HT-29 (cell line): ENCODE results near the gene IL21R. TPM values are rescaled to one million over a fixed set of nuclear protein-coding genes. Genes with fewer than 3 reads are reported as not detected.
"Not testable (repeated sequence)": the region's sequence is repeated elsewhere in the genome, so short reads cannot be mapped to it uniquely, and the experiment has no call there.

ENCODE experiments used
- DNase-seq: peaks from one replicate; pipeline ENCODE4 v3.0.0-alpha.2; 2015; ENCODE audit warnings: low spot score
- total RNA-seq: library from RNA; depleted of rRNA; stranded (reverse); fragments of >200 nt; shearing (Covaris generic); gene quantifications from 2 replicates; pipeline ENCODE4 v1.2.3, GENCODE V29; 2014

The IL21R gene
- total RNA-seq, 1 experiment from 2014 or later, result not detected

DNA sequence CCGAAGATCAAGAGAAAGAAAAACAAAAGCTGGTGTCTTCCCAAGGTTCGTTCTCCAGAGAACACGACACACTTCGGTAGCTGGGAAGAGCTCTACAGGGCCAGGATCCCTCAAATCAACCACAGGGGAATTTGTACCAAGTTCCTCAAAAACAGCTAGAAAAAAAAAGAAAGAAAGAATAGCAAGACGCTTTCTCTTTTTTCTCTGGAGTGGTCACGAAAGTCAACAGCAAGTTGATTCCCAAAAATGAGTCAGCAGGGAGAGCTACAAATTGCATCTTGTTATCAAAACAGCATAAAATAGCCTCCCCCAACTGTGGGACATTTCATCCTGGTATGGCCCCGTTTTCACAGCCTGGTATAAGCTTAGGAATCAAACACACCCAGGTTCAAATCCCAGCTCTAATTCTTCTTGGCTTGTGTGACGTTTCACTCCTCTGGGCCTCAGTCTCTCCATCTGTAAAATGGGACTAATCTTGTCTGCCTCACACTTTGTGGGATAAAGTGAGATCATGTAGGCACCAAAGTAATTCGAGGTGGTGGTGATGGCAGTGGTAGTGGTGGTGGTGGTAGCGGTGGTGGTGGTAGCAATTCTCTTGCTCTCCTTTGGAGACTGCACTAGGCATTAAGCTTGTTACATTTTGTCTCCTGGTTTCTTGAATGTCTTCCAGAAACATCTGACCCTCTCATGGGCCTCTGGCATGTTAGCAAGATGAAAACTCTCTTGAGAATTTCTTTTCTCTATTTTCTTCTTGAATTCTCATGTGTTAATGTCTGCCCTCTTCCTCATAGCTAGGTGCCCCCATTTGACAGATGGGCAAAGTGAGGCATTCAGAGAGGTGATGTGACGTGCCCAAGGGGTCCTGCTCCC, 988 bp upstream of the IL21R start:
- DNase-seq, result no peak

DNA sequence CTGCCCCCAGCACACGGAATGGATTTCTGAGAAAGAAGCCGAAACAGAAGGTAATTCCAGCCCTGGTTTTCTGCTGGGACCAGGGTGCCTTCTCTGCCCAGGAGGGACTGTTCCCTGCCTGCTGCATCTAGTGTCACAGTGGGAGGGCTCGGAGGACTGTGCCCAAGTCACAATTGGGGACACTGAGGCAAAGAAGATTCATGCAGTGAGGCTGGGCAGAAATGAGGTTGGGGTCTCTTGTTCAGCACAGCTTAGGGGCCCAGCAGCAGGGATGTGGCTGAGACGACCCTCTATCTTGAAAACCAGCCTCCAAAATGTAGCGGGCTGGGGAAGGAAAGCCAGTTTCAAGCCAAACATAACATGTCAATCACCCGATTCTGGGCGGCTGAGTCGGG, 592 bp downstream of the IL21R start:
- DNase-seq, result no peak

DNA sequence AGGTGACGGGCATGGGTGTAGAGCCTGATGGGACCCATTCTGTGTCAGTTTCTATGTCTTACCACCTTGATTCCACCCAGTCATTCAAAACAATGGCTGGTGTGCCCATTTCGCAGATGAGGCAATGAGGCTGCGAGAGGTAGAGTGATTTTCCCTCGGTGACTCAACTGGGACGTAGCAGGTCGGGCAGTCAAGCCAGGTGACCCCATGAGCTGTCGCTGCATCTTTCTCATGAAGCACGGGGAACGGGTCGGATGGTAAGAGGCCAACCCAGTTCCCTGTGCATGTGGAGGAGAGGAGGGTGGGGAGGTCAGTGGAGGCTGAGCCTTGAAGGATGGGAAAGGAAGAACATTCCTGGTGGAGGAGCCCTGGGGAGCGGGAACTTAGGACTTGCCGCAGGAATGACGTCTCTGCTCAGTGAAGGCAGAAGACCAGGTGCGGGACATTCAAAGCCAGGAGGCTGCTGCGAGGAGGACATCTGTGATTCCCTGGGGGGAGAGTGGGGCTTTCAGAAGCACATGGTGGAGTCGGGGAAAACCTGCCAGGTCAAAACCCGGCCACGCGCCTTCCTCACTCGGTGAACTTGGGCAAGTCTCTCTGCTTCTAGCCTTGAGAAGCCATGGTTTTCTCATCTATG, 1.1 kb downstream of the IL21R start:
- no peak for DNase-seq

DNA sequence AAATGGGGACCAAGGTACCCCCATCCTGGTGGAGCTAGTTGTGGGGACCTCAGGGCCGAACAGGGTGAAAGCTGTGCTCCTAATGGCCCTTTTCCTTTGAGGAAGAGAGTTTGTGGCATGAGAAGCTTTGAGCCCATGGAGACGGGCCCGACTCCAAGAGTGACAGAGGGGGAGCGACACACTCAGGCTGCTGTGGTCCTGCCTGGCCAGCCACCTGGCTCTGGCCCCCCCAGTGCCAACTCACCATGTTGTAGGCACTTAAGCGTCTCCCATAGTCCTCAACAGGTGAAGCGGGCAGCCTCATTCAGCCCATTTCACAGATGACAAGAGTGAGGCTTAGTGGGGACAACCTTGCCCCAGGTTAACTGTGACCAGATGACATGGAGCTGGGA, 1.6 kb downstream of the IL21R start:
- no peak for DNase-seq

DNA sequence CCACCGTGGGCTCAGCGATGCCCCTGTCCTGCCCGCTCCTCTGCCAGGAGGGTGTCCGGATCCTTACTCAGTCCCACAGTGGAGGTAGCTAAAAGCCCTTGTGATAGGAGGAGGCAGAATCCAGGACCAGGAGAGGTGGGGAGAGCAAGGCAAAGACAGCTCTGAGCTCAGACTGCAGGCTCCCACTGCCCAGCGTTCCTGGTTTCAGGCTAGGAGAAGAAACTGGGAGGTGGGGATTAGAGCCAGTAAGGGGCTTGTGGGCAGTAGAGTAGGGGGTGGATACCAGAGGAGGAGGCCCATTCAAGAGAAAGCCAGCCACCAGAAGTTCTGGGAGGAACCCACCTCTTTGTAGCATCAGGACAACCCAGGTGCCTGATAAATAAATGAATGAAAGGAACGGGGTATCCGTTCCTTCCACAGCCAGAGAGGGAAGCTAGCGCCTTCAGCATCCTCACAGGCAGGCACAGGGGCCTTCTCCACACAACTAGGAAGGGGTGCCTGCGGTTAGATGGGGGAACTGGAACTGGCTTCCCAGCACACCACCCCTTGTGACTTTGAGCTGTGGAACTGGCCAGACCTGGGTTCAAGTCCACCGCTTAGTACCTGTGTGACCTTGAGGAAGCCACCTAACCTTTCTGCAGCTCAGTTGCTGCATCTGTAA, 2.3 kb downstream of the IL21R start:
- no peak for DNase-seq

DNA sequence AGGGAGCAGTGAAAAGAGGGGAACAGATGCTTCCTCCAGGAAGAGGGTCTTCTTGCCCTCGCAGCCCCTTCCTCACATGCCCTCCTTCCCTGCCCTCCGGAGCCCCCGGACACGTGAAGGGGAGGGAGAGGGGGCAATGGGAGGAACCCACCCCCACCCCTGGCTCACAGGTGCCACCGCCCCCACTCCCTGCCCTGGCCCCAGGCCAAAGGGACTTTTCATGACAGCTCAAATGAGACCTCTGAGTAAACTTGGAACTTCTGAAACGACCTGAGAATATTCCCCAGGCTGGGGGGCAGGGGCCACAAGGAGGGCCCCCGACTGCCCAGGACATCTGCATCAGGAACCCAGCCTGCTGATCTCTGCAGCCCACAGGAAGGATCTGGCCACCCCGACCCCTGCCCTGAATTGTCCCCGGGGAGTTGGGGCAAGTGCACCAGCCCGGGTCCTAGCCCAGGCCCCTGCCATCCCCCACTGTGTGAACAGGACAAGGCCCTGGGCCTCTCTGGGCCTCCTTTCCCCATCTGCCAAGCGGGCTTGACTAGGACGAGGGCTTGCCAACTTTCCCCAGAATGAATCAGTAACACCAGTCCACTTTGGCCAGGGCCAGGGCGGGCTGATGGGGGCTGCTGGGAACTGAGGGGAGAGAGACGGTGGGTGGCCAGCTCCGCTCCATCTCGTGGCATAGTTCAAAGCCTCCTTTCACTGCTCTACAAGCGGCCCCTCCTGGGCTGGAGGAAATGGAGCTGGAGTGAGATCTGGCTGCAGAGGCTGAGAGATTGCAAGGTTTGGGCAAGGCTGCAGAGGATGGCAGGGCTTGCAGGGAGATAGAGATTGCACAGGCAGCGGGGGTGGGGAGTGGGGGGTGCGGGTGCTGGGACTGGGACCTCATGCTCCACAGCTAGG, 3.8 kb downstream of the IL21R start:
- DNase-seq, result no peak

DNA sequence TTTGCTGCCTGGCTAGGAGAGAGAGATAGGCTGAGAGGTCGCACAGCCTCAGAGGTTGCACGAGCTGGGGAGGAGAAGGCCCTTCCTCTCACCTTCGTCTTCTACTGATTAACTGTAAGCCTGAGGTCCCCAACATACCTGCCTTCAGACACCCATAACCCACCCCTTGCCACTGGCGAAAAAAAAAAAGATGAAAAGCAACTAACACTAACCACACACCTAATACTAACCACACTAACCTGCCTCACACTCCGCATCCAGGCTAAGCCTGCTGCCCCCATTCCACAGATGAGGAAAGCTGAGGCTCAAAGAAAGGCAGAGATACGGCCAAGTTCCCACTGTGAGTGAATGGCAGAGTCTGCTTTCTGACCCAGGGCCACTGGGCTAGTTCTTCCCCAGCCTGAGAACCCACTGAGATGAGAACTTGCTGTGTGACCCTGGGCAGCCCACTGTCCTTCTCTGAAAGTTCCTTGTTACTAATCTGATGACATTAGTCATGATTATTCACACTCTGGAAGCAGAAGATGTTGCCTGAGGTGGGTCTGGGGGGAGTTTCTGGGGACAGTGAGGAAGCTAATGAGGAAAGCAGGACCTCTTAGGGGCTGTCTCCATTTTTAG, 4.6 kb downstream of the IL21R start:
- DNase-seq, result no peak

DNA sequence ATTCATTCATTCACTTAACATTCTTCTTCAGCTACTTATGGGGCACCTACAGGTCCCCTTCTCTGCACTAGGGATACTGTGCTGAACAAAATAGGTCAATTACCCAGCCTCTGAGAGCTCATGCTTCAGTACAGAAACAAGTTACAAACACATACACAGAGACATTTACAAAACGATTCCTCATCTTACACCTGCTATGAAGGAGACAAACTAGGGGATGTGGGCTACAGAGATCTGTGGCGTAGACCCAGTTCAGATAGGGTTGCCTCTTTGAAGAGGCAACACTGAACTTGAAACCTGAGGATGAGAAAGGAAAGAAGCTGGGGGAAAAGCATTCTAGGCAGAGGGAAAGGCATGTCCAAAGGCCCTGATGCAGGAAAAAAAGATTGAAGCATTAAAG, 5.2 kb downstream of the IL21R start:
- no peak for DNase-seq

DNA sequence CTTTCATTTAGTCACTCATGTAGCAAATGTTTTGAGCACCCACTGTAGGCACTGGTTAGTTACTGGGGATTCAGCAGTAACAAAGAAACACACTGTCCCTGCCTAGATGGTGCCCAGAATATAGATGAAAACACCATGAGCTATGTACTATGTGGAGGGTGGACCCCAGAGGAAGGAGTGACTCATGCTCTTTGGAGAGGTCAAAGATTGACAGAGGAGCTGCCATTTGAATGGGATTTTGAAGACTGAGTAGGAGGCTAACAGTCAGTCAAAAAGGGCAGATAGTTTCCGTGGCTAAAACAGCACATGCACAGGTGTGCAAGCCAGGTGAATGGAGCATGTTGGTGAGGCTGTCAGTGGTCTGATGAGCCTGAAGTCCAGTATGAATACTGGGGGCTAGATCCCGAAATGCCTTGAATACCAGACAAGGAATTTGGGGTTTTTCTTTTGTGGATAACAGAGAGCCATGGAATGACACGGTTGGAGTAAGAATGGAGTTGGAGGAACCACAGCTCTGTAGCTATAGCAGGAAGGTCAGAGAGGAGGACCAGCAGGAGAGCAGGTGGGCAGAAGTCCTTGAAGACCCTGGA, 6.1 kb downstream of the IL21R start:
- DNase-seq, result no peak

DNA sequence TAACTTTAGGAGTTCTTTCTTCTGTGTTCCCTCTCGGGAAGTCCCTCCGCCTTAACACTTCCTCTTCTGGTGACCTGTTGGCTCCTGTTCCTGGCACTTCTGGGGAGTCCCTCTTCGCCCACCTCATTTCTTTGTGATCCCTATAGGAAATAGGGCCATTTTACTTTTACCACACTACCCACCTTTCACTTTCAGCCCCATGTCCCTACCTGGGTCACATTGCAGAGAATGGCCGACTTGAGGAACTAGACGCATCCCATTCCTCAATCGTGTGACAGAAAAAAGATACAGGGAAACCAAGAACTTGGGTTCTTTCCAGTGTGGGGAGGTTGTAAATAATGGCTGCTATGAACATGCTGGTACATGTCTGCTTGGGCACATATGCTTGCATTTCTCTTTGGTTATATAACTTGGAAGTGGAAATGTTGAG, 6.6 kb downstream of the IL21R start:
- DNase-seq, result no peak

DNA sequence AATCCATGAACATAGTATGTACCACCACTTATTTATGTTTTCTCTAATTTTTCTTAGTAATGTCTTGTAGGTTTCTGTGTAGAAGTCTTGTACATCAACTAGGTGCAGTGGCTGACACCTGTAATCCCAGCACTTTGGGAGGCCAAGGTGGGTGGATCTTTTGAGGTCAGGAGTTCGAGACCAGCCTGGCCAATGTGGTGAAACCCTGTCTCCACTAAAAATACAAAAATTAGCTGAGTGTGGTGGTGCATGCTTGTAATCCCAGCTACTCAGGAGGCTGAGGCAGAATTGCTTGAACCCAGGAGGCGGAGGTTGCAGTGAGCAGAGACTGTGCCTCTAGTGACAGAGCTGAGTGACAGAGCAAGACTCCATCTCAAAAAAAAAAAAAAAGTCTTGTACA, 8.0 kb downstream of the IL21R start:
- DNase-seq, result not testable (repeated sequence)

DNA sequence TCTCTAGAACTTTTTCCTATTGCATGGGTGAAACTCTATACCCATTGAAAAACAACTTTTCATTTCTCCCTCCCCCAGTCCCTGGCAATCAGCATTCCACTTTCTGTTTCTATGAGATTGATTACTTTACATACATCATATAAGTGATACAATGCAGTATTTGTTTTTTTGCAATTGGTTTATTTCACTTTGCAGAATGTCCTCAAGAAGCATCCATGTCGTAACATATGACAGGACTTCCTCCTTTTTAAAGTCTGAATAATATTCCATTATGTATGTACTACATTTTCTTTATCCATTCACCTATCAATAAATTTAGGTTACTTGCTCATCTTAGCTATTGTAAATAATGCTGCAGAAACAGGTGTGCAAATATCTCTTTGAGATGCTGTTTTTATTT, 8.8 kb downstream of the IL21R start:
- no peak for DNase-seq

DNA sequence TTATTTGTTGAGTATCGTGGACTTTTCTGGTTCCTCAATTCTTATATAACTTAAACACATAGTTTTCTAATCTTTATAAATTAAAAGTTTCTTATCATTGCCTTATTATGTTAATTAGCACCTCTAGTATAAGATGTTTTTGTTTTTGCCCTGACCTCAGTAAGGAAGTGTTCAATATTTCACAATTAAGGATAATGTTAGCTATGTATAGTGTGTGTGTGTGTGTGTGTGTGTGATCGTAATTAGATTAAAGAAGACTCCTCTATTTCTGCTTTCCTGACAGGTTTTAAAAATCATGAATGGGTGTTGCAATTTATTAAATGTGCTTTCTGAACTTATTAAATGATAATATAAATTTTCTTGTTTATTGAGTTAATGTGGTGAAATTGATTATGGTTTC, 12.0 kb downstream of the IL21R start:
- no peak for DNase-seq

DNA sequence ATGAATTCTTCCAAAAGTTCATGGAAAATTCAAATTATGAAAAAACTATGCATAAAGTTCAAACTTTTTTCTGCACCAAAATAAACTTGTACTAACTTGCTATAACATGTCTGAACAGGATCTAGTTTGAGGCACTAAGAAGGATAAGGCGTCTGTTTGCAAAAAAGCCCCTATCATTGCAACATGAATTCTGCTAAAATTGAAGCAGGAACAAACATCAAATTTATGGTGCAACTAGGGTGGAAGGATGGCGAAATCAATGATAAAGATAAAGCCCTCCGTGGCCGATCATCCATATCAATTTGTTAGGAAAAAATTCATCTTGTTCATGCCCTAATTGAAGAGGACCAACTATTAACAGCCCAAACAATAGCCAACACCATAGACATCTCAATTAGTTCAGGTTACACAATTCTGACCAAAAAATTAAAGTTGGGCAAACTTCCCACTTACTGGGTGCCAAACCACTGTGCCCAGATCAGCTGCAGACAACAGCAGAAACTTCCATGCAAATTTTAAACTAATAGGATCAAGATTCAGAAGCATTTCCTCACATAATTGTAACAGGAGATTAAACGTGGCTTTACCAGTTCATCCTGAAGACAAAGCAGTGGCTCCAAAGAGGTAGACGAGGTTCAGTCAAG, 12.9 kb downstream of the IL21R start:
- no peak for DNase-seq

DNA sequence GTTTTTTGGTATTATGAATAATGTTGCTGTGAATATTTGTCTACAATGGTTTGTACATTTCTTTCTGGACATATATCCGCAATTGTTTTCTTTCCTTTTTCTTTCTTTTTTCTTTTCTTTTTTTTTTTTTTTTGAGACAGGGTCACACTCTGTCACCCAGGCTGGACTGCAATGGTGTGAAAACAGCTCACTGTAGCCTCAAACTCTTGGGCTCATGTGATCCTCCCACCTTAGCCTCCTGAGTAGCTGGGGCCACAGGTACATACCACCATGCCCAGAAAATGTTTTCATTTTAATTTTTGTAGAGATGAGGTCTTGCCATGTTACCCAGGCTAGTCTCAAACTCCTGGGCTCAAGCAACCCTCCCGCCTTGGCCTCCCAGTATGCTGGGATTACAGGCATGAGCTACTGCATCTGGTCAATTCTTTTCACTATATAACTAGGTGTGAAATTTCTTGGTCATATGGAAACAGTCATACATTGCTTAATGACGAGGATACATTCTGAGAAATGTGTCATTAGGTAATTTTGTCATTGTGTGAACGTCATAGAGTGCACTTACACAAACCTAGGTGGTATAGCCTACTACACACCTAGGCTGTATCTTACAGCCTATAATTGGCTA, 15.2 kb downstream of the IL21R start:
- DNase-seq, result no peak

DNA sequence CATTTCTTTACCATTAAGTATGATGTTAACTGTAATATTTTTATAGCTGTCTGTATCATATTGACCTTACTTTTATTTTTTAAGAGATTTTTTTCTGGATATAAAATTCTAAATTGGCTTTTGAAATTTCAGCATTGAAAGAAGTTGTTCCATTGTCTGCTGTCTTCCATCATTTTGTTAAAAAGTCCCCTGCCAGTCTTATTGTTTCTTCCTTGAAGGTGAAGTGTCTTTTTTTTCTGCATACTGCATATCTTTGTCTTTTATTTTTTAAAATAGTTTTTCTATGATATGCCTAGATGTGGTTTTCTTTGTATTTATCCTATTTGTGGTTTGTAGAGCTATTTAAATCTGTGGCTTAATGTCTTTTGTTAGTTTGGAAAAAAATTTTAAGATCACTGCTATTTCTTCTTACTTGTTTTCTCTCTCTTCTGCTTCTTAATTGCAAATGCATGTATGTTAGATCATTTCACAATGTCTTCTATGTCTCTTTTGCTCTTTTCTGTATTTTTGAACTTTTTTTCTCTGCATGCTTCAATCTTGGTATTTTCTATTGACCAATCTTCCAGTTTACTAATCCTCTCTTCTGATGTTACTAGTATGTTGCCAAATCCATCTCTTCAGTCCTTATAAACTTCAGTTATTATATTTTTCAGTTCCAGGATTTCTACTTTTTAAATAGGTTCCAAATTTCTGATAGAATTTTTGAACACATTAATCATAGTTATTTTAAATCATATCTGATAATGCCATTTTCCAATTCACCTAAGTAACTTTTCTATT, 20.2 kb downstream of the IL21R start:
- no peak for DNase-seq

DNA sequence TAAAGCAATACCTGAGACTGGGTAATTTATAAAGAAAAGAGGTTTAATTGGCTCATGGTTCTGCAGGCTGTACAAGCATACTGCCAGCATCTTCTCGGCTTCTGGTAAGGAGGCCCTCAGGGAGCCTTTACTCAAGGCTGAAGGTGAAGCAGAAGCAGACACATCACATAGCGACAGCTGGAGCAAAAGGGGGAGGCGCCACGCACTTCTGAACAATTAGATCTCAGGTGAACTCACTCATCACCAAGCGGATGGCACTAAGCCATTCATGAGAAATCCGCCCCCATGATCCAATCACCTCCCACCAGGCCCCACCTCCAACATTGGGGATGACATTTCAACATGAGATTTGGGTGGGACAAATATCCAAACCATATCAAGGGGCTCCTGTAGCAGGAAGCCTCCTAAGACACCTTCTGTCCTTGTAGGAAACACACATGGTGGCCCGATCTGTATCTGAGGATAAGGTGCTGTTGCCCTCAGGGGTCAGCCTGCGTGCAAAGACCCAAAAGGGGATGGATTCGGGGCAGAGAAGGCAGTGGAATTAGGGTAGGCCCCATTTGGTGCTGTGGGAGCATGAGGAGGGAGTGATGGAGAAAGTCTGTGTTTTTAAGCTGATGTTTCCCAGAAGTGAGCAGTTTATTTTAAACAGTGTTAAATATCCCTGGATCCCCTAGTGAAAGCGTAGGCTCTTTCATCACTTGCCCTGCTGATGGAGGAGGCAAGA, 23.0 kb downstream of the IL21R start:
- DNase-seq, result no peak

DNA sequence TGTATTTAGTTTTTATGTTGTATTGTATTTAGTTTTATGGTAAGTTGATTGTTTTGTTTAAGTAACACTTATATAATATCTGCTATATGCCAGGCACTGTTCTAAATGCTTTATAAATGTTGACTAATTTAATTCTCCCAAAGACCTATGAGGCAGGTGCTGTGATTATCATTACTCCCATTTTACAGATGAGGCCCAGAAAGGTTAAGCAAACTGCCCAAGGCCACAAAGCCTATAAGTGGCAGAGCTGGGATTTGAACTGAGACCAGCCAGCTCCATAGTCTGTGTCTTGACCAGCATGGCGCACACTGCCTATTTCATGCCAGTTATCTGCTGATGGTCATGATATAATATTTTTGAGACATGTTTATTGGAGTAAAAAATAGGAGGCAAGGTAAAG, 24.0 kb downstream of the IL21R start:
- no peak for DNase-seq
